MM.1S (cell line): Measurements from ENCODE around the gene UBE2F.

Experiments
- DNase-seq: peaks from one replicate; pipeline ENCODE4 v3.0.0-alpha.2; 2015
- H2AFZ ChIP-seq: fragments of 300-600 bp; sonication (generic); 2 replicates; pipeline ENCODE4 v1.6.0; 2016; ENCODE audit warnings: antibody characterized with exemption, low read length
- H3F3A ChIP-seq: fragments of 300-600 bp; sonication (generic); 2 replicates; pipeline ENCODE4 v1.6.1; 2016; ENCODE audit warnings: mild to moderate bottlenecking, antibody characterized with exemption, low read length, moderate library complexity, mixed read lengths; ENCODE audit not compliant: insufficient read depth
- H3K27ac ChIP-seq: fragments of 300-600 bp; sonication (generic); 2 replicates; pipeline ENCODE4 v1.5.1; 2016; ENCODE audit warnings: mild to moderate bottlenecking, low read length
- H3K27me3 ChIP-seq: fragments of 300-600 bp; sonication (generic); replicated peaks from 2 replicates; pipeline ENCODE4 v1.6.0; 2016; ENCODE audit warnings: low read length; ENCODE audit not compliant: insufficient read depth
- H3K36me3 ChIP-seq: fragments of 300-600 bp; sonication (generic); replicated peaks from 2 replicates; pipeline ENCODE4 v1.6.1; 2016; ENCODE audit warnings: mild to moderate bottlenecking, low read length, mixed read lengths; ENCODE audit not compliant: insufficient read depth
- H3K4me1 ChIP-seq: fragments of 300-600 bp; sonication (generic); 2 replicates; pipeline ENCODE4 v1.6.1; 2016; ENCODE audit warnings: low read length, mixed read lengths
- H3K4me2 ChIP-seq: fragments of 300-600 bp; sonication (generic); 2 replicates; pipeline ENCODE4 v1.6.0; 2016; ENCODE audit warnings: low read depth, low read length
- H3K4me3 ChIP-seq: fragments of 300-600 bp; sonication (generic); 2 replicates; pipeline ENCODE4 v1.5.1; 2016; ENCODE audit warnings: low read length, mixed read lengths
- H3K79me2 ChIP-seq: fragments of 300-600 bp; sonication (generic); 2 replicates; pipeline ENCODE4 v1.6.1; 2016; ENCODE audit warnings: mixed run types, low read length, mixed read lengths
- H3K9ac ChIP-seq: fragments of 300-600 bp; sonication (generic); 2 replicates; pipeline ENCODE4 v1.6.1; 2016; ENCODE audit warnings: low read length, mixed read lengths
- H3K9me2 ChIP-seq: fragments of 300-600 bp; sonication (generic); replicated peaks from 2 replicates; pipeline ENCODE4 v1.6.1; 2016; ENCODE audit warnings: mild to moderate bottlenecking, low read length, mixed read lengths; ENCODE audit not compliant: insufficient read depth
- H3K9me3 ChIP-seq: fragments of 300-600 bp; sonication (generic); replicated peaks from 2 replicates; pipeline ENCODE4 v1.6.1; 2016; ENCODE audit warnings: mild to moderate bottlenecking, low read length, mixed read lengths; ENCODE audit not compliant: insufficient read depth
- H4K20me1 ChIP-seq: fragments of 300-600 bp; sonication (generic); 2 replicates; pipeline ENCODE4 v1.6.1; 2016; ENCODE audit warnings: mild to moderate bottlenecking, low read length, moderate library complexity, mixed read lengths; ENCODE audit not compliant: insufficient read depth
- EZH2 ChIP-seq: fragments of 300-600 bp; sonication (generic); optimal IDR thresholded peaks from 2 replicates; pipeline ENCODE3; 2017; ENCODE audit warnings: low read depth, mild to moderate bottlenecking, antibody characterized with exemption, low read length, mixed read lengths
- EZH2phosphoT487 ChIP-seq: fragments of 300-600 bp; sonication (generic); IDR thresholded peaks from 2 replicates; pipeline ENCODE4 v1.6.1; 2018; ENCODE audit warnings: antibody characterized with exemption, low read length
- TF ChIP-seq, protein P1 (sequence below): fragments of 300-600 bp; sonication (generic); IDR thresholded peaks from 2 replicates; pipeline ENCODE4 v1.5.1; 2016; ENCODE audit warnings: antibody characterized with exemption, low read length, mixed read lengths

UBE2F gene

GRCh38 chr2:238006510-238006909 is 39.7 kb downstream of the UBE2F start:
- H3K27ac ChIP-seq: no peak overlapping the region
- DNase-seq: no peak
- no peak for TF ChIP-seq EZH2phosphoT487
- H3K27me3 ChIP-seq: no peaks in the 10 kb centered on the region
- no peaks in the 10 kb centered on the region for H3K9me3 ChIP-seq
- no peaks in the 10 kb centered on the region for H3K4me1 ChIP-seq
- H2AFZ ChIP-seq: no peak overlapping the region
- H4K20me1 ChIP-seq: no peaks in the 10 kb centered on the region
- no peaks in the 10 kb centered on the region for H3K36me3 ChIP-seq
- H3K9ac ChIP-seq: no peak overlapping the region
- 0 out of 2 replicates have a peak, but pooled peaks cover 3% of the 10 kb centered on the region for H3K79me2 ChIP-seq
- no peak overlapping the region for H3K4me3 ChIP-seq
- no peaks in the 10 kb centered on the region for H3F3A ChIP-seq
- no peaks in the 10 kb centered on the region for H3K9me2 ChIP-seq
- no peak overlapping the region for H3K4me2 ChIP-seq

DNA sequence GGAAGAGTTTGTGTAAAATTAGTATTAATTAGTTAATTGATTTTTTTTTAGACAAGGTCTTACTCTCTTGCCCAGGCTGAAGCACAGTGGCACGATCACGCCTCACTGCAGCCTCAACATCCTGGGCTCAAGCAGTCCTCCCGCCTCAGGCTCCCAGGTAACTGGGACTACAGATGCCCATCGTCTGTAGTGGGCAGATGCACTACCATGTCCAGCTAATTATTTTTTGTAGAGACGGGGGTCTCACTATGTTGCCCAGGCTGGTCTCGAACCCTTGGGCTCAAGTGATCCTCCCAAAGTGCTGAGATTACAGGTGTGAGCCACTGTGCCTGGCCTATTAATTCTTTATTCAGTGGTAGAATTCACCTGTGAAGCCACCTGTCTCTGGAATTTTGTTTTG is 41.1 kb downstream of the UBE2F start:
- no peak for TF ChIP-seq EZH2
- TF ChIP-seq EZH2phosphoT487: no peak
- no peak overlapping the region for H3K9ac ChIP-seq
- H3F3A ChIP-seq: no peaks in the 10 kb centered on the region
- no peak overlapping the region for H3K27ac ChIP-seq
- H3K4me2 ChIP-seq: no peak overlapping the region
- no peak overlapping the region for H2AFZ ChIP-seq
- H3K4me1 ChIP-seq: no peaks in the 10 kb centered on the region
- no peaks in the 10 kb centered on the region for H3K9me2 ChIP-seq
- no peaks in the 10 kb centered on the region for H3K27me3 ChIP-seq
- DNase-seq: no peak
- H3K4me3 ChIP-seq: no peak overlapping the region
- H3K79me2 ChIP-seq: 0 out of 2 replicates have a peak, but pooled peaks cover 3% of the 10 kb centered on the region
- H3K9me3 ChIP-seq: no peaks in the 10 kb centered on the region
- H3K36me3 ChIP-seq: no peaks in the 10 kb centered on the region
- H4K20me1 ChIP-seq: no peaks in the 10 kb centered on the region

GRCh38 chr2:238009563-238009962 is 42.7 kb downstream of the UBE2F start:
- Histone ChIP-seq H2AFZ (no peak overlapping the region), H3F3A (no peaks in the 10 kb centered on the region), H3K9me2 (no peaks in the 10 kb centered on the region), H3K9me3 (no peaks in the 10 kb centered on the region), H3K27ac (no peak overlapping the region), H3K4me3 (no peak overlapping the region), H4K20me1 (no peaks in the 10 kb centered on the region), H3K27me3 (no peaks in the 10 kb centered on the region), H3K36me3 (no peaks in the 10 kb centered on the region), H3K9ac (no peak overlapping the region), H3K79me2 (0 out of 2 replicates have a peak, but pooled peaks cover 3% of the 10 kb centered on the region), H3K4me1 (no peaks in the 10 kb centered on the region), H3K4me2 (no peak overlapping the region)
- no peak for DNase-seq
- TF ChIP-seq EZH2phosphoT487 (no peak), EZH2 (no peak)
- TF ChIP-seq, protein P1, sequence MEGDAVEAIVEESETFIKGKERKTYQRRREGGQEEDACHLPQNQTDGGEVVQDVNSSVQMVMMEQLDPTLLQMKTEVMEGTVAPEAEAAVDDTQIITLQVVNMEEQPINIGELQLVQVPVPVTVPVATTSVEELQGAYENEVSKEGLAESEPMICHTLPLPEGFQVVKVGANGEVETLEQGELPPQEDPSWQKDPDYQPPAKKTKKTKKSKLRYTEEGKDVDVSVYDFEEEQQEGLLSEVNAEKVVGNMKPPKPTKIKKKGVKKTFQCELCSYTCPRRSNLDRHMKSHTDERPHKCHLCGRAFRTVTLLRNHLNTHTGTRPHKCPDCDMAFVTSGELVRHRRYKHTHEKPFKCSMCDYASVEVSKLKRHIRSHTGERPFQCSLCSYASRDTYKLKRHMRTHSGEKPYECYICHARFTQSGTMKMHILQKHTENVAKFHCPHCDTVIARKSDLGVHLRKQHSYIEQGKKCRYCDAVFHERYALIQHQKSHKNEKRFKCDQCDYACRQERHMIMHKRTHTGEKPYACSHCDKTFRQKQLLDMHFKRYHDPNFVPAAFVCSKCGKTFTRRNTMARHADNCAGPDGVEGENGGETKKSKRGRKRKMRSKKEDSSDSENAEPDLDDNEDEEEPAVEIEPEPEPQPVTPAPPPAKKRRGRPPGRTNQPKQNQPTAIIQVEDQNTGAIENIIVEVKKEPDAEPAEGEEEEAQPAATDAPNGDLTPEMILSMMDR: no peak

DNA sequence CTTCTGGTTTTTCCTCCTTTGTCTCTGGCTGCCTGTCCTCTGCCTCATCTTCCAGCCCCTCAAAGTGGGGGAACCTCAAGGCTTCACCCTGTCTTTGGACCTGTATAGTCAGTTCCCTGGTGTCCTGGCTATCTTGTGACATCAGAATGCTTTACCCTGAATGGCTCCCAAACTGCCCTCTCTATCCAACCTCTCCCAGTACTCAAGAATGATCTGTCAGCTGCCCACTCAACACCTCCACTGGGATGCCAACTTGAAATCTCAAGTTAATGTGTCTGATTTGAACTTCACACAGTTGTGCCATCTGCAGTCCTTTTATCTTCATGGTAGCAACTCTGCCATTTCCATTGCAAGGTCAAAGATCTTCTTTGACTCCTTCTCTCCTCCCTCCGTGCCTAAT is 43.8 kb downstream of the UBE2F start:
- no peak for DNase-seq
- no peak for TF ChIP-seq EZH2phosphoT487
- no peak for TF ChIP-seq EZH2
- TF ChIP-seq, protein P1: no peak
- no peaks in the 10 kb centered on the region for H3K4me1 ChIP-seq
- 0 out of 2 replicates have a peak, but pooled peaks cover 3% of the 10 kb centered on the region for H3K79me2 ChIP-seq
- no peaks in the 10 kb centered on the region for H3K9me3 ChIP-seq
- no peaks in the 10 kb centered on the region for H3K36me3 ChIP-seq
- no peak overlapping the region for H3K4me2 ChIP-seq
- no peaks in the 10 kb centered on the region for H3K9me2 ChIP-seq
- no peaks in the 10 kb centered on the region for H4K20me1 ChIP-seq
- no peak overlapping the region for H3K27ac ChIP-seq
- H3K27me3 ChIP-seq: no peaks in the 10 kb centered on the region
- no peaks in the 10 kb centered on the region for H3F3A ChIP-seq
- no peak overlapping the region for H3K4me3 ChIP-seq
- no peak overlapping the region for H3K9ac ChIP-seq
- no peak overlapping the region for H2AFZ ChIP-seq
